BJ (cell line): ENCODE results near the gene DDO. TPM values are rescaled to one million over a fixed set of nuclear protein-coding genes. Genes with fewer than 3 reads are reported as not detected.

Experiments
- CTCF ChIA-PET: fragments of 350-600 bp; formaldehyde crosslinking; extraction: SDS; loops from one replicate; lab custom pipeline; 2021; ENCODE audit warnings: antibody characterized with exemption, inconsistent platforms; lab: Yijun Ruan, JAX
- POLR2A ChIA-PET: fragments of 300-600 bp; sonication (Branson Sonifier 250); formaldehyde crosslinking; extraction: SDS; loops from one replicate; lab custom pipeline; 2021; ENCODE audit warnings: antibody characterized with exemption; lab: Charles Lee
- DNase-seq: peaks from one replicate; pipeline ENCODE4 v3.0.0-alpha.2; 2011; ENCODE audit warnings: low read depth
- H3K27me3 ChIP-seq: 2 replicates; pipeline ENCODE4 v1.6.0; 2011; ENCODE audit warnings: low read length; ENCODE audit not compliant: control insufficient read depth, insufficient read depth
- H3K36me3 ChIP-seq: 2 replicates; pipeline ENCODE4 v1.5.1; 2011; ENCODE audit warnings: low read length; ENCODE audit not compliant: control insufficient read depth, insufficient read depth
- H3K4me3 ChIP-seq: 2 replicates; pipeline ENCODE4 v1.5.1; 2011; ENCODE audit warnings: low read depth, mild to moderate bottlenecking, control low read depth, low read length
- CTCF ChIP-seq: IDR thresholded peaks from 2 replicates; pipeline ENCODE4 v1.5.1; 2011; ENCODE audit warnings: low read depth, mild to moderate bottlenecking, control low read depth, inconsistent platforms, low read length, moderate library complexity; ENCODE audit not compliant: insufficient read depth
- polyA plus RNA-seq: library from polyadenylated mRNA; depleted of rRNA; stranded (reverse); fragments of >200 nt; gene quantifications from 2 replicates; pipeline ENCODE4 v1.2.3, GENCODE V29; 2011

DDO gene
- polyA plus RNA-seq, 1 experiment, result 0.16 TPM

- no peak for DNase-seq
- TF ChIP-seq CTCF, result no peak
- peaks cover 7% of the 10 kb centered on the region for H3K27me3 ChIP-seq
- CTCF ChIA-PET, result no interaction called here
- POLR2A ChIA-PET, result no interaction called here
- H3K4me3 ChIP-seq, result no peak overlapping the region
- no peaks in the 10 kb centered on the region for H3K36me3 ChIP-seq
These were observed 17.0 kb upstream of the DDO start for GRCh38 chr6:110432285-110432900.

GRCh38 chr6:110430741-110431140, 15.4 kb upstream of the DDO start:
- Histone ChIP-seq H3K36me3 (no peaks in the 10 kb centered on the region), H3K4me3 (no peak overlapping the region), H3K27me3 (peaks cover 9% of the 10 kb centered on the region)
- no peak for TF ChIP-seq CTCF
- POLR2A ChIA-PET, result no interaction called here
- CTCF ChIA-PET, result no interaction called here
- DNase-seq, result no peak

- Histone ChIP-seq H3K4me3 (no peak overlapping the region), H3K27me3 (peaks cover 9% of the 10 kb centered on the region), H3K36me3 (no peaks in the 10 kb centered on the region)
- no peak for DNase-seq
- ChIA-PET POLR2A (no interaction called here), CTCF (no interaction called here)
- no peak for TF ChIP-seq CTCF
These were observed 14.9 kb upstream of the DDO start for GRCh38 chr6:110430236-110430635.

- no peaks in the 10 kb centered on the region for H3K36me3 ChIP-seq
- TF ChIP-seq CTCF, result no peak
- no peak for DNase-seq
- CTCF ChIA-PET, result no interaction called here
- POLR2A ChIA-PET, result no interaction called here
- peaks cover 10% of the 10 kb centered on the region for H3K27me3 ChIP-seq
- no peak overlapping the region for H3K4me3 ChIP-seq
These were observed 12.8 kb upstream of the DDO start for GRCh38 chr6:110428153-110428552.

- H3K36me3 ChIP-seq, result no peaks in the 10 kb centered on the region
- ChIA-PET CTCF (no interaction called here), POLR2A (no interaction called here)
- no peak for DNase-seq
- no peak overlapping the region for H3K4me3 ChIP-seq
- peaks cover 10% of the 10 kb centered on the region for H3K27me3 ChIP-seq
- TF ChIP-seq CTCF, result no peak
These were observed 10.4 kb upstream of the DDO start for GRCh38 chr6:110425816-110426215.
